Hematopoietic multipotent progenitor cell treated with erythropoietin and hydrocortisone succinate and interleukin-3 and kit ligand, for 6 days (in vitro differentiated cells): ENCODE measurements around the gene ARID1B.
A peak's percentile ranks its signal among the peaks of the same experiment; 100 is the strongest.

Experiments used
- DNase-seq: peaks from one replicate; pipeline ENCODE4 v3.0.0-alpha.2; 2015

ARID1B gene

GRCh38 chr6:156828280-156828703 is 51.1 kb downstream of the ARID1B start:
- DNase-seq, result no peak

DNA sequence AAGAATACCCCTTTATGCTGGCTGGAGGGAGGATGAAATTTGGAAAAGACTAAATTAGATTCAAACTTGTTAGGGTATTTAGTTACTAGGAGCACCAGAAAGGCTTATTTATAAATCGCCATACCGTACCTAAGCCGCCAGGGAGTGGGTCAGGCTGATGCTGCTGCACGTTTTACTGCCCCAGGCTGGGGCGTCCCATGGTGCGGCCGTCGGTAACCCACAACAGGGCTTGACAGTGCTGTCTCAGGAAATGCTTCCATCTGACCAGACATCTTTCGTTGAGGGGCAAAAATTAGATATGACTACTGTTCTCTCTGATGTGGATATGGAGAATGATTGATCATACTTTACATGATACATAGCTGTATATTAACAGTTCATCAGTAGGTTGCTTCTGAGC is 52.9 kb downstream of the ARID1B start:
- no peak for DNase-seq

DNA sequence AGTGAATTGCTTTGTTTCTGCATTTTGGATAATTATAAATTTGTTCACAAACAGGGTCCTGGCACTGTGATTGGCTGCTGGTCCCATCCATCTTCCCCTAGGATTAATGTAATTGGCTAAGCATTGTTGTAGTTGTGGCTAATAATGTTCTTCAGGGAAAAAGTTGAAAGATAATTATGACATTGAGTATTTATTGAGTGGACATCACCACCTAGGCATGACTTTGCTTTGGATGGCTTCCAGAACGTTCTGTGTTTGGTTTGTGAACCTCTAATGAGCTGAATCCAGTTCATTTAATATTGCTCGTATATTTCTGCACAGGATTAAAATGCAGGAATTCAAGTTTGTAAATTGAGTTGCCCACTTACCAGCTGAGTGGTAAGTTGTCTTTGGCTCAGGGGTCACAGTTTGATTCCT is 55.1 kb downstream of the ARID1B start:
- no peak for DNase-seq

- no peak for DNase-seq
Observed at GRCh38 chr6:156832669-156833068, 55.5 kb downstream of the ARID1B start.

DNA sequence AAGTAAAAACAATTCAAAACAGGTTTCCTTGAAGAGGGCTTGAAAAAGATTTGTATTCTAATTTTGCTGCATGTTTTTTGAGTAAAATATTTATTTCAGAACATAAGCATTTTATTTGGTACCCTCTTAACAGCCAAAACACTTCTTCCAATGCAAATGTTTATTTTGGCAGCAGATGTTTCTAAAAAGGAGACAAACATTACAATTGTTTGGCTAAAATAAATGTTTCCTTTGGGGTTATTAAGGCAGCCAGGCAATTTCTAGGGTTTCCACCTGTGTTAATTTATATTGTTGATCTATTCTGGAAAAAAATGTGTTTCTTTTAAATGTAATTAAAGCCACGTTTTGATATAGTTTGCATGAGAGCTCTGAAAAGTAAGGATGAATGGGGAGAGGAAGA is 56.6 kb downstream of the ARID1B start:
- no peak for DNase-seq

GRCh38 chr6:156839129-156839528 is 62.0 kb downstream of the ARID1B start:
- DNase-seq, result no peak

GRCh38 chr6:156839591-156840001 is 62.4 kb downstream of the ARID1B start:
- DNase-seq, result peak; percentile 38

GRCh38 chr6:156840136-156840535 is 63.0 kb downstream of the ARID1B start:
- DNase-seq, result no peak

GRCh38 chr6:156840606-156841005 is 63.4 kb downstream of the ARID1B start:
- no peak for DNase-seq

DNA sequence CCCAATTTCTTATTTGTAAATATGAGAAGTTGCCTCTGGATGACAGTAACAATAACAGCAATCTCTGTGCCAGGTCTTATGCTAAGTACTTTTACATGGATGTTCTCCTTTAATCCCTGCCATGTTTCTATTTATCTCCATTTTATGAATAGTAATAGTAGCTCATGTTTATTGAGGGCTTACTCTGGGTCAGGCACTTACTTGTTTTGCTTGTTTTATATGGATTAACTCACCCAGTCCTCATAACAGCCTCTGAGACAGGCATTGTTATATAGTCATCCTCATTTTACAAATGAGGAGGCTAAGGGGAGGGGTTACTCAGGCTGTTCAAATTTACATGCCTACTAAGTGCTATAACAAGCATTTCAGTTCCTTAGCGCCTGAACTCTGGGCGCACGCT is 64.3 kb downstream of the ARID1B start:
- DNase-seq, result no peak

DNA sequence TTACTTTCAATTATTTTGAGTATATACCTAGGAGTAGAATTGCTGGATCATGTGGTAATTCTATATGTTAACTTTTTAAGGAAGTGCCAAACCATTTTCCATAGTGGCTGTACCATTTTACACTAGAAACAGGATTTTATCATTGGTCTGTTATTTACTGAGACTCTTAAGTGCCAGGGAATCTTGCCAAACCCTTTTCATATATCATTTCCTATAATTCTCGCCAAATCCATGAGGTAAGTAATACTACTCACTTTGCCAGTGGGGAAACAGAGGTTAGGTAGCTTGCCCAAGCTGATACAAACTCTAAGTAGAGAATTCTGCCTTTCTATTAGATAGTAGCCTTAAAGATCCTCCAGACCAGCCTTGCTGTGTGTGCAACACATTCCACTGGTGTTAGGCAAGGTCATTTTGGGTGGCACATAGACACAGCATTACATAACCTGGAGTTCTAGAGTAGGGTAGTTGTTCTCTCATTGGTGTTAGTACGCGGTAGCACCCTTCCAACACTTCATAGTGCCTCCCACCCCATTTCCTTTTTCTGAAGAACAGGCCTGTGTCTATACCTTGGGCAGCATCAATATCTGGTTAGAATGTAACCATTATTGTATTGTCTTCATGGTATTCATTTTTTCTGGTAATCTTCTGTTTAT is 65.5 kb downstream of the ARID1B start:
- DNase-seq, result no peak

GRCh38 chr6:156844089-156844488 is 66.9 kb downstream of the ARID1B start:
- DNase-seq, result no peak

DNA sequence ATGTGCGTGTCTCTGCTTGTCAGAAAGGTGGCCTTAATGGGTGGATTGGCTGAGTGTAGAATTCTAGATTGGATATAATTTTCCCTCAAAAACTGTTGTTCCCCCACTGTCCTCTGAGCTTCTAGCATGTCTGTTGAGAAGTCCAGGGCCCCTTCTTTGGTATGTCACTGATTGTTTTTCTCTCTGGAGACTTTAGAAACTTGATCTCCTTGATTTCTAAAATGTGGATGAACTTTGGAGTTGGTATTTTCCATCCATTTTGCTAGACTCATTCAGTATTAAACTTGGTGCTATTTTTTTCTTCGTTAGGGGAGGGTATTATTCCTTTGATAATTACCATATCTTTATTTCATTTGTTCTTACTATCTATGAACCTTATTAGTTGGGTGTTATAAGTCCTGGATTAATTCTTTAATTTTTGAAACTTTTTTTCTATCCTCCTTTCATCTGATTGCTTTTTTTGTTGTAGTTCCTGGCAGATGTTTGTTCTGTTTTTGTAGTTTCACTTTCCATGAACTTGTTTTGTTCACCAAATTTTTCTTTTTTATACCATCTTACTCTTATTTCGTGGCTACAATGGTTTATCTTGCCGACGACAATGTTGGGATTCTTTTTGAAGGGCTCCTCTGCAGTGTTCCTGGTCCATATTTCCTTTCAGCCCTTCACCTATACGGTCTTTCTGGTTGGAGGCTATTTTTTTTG is 68.4 kb downstream of the ARID1B start:
- no peak for DNase-seq

- DNase-seq, result no peak
Observed at GRCh38 chr6:156846845-156847599, 69.8 kb downstream of the ARID1B start.

DNA sequence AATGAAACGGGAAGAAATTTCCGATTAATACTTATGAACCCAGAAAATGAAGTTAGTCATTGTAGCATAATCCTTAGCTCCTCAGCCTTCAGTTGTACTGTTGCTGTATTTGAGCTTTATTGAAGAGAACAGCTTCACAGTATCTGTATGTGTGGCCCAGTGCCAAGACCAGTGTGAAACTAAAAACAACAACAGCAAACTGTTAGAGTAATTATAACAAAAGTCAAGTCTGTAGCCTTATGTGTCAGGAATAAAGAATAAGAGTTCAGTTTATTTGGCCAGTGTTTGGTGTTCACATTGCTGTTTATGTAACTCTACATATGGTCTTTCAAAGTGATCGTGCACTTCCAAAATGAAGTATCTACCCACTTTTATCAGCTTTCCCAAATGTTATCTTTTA is 70.9 kb downstream of the ARID1B start:
- DNase-seq, result peak; percentile 55

- DNase-seq, result peak; percentile 64
Observed at GRCh38 chr6:156848533-156848932, 71.4 kb downstream of the ARID1B start.

GRCh38 chr6:156849806-156850205 is 72.6 kb downstream of the ARID1B start:
- no peak for DNase-seq

DNA sequence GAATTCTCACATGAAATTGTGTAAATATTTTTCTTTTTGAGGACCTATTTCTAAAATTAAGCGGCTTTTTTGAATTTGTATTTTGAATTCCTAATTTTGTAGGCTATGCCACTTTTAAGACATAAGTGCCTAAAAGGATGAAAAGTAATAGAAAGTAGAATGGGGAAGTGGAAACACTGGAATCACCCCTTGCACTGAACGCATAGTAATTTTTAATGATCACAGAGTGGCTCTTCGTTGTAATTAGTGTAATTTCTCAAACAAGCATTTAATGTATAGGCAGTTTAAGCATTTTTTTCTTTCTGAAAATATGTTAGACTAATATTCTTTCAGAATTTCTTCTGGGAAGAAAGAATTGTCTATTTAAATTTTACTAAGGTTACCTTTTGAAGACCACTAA is 73.2 kb downstream of the ARID1B start:
- no peak for DNase-seq

GRCh38 chr6:156851454-156851921 is 74.3 kb downstream of the ARID1B start:
- DNase-seq, result peak; percentile 37

DNA sequence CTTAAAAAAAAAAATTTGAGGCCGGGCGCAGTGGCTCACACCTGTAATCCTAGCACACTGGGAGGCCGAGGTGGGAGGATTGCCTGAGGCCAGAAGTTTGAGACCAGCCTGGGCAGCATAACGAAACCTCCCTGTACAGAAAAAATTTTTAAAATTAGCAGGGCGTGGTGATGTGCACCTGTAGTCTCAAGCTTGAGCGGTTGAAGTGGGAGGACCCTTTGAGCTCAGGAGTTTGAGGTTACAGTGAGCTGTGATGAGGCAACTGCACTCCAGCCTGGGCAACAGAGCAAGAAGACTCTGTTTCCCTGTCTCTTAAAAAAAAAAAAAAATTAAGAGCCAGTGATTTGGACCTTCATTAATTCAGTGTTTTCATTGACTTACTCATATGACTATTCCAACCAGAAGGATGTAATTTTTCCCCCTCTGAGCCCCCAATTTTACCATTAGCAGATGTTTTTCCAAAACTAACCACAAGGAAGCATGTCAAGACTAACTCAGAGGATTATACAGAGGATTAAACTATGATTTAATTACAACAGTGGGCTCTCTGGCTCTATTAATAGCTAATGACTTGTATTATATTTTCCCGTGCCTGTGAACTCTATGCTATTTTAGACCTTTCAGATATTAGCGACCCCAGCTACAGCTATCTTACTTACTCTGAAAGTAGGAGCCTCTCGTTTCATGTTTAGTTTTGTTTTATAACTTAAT is 75.1 kb downstream of the ARID1B start:
- no peak for DNase-seq

GRCh38 chr6:156852858-156853216 is 75.7 kb downstream of the ARID1B start:
- no peak for DNase-seq

DNA sequence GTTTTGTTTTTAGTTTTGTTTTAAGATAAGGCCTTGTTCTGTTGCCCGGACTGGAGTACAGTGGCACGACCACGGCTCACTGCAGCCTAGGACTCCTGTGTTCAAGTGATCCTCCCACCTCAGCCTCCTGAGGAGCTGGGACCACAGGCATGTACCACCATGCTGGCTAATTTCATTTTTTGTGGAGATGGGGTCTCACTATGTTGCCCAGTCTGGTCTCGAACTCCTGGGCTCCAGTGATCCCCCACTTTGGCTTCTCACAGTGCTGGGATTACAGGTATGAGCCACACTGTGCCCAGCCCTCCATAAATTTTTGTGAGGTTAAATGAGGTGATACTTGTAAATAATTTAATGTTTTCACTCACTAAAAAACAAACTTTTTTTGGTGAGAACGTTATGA is 76.6 kb downstream of the ARID1B start:
- no peak for DNase-seq

DNA sequence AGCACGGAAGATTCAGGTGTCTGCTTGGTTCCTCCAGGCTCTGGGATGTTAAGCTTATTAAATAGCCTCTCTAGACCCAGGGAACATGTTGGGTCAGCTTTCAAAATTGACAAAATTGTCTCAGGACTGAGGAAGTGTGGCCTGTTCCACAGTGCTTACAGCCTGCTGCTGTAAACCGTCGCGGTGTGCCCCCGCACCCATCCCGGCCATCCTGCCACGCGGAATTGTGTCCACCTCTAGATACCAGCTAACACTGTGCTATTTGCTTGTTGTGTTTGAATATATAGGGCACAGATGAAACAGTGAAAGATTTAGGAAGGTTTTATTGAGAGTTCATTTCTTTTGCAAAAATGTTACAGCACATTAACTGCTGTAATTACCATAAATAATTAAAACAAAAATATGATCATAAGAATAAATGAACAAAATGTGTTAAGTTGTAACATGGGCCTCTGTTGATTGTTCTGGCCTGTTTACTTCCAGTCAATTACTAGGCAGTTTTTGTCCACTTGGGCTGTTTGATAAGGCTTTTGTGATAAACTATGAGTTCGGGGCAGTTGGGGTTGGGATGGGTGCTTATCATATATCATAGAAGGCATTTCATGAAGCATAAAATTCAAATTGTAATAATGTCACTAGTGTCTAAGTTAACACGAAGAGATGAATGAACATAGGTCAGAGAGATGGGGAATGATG is 77.4 kb downstream of the ARID1B start:
- DNase-seq, result peak; percentile 81
